GM20000 (cell line): ENCODE results near the gene NDUFB5.

Experiments
- DNase-seq: peaks from one replicate; pipeline ENCODE4 v3.0.0; 2012; ENCODE audit warnings: low spot score
- CTCF ChIP-seq: IDR thresholded peaks from 2 replicates; pipeline ENCODE4 v1.5.1; 2012; ENCODE audit warnings: mild to moderate bottlenecking, control low read depth; ENCODE audit errors: extremely low read depth, missing control alignments

NDUFB5 gene

DNA sequence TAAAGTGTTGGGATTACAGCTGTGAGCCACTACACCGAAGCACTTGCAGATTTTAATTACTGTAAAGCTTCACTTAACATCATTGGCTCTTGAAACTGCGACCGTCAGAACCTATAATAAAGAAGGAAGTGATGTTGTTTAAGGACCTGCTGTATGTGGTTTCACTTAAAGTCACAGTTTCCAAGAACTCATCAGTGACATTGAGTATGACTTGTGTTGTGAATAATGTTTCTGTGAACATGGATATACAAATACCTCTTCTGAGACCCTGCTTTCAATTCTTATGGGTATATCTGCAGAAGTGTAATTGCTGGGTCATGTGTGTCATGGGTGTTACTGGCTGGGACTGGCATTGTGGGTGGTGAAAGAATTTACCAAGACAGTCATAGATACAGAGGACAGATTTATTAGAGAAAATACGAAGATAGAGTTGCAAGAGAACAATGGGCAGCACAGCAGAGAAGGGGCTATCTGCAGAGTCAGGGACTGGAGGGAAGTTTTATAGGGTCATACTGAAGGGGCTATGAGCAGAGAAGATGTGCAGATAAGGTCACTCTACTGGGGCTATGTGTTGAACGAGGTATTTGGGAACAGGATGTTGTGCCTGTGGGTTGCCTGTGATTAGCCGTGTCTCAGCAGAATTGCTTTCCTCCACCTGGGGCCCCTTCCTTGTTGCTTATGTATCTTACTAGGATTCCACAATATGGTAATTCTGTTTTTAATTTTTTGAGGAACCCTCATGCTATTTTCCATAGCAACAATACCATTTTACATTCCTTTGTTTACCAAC is 4.5 kb downstream of the NDUFB5 start:
- no peak for TF ChIP-seq CTCF
- DNase-seq = peak; percentile 41

GRCh38 chr3:179610066-179610465 is 5.5 kb downstream of the NDUFB5 start:
- TF ChIP-seq CTCF = no peak
- DNase-seq = no peak

DNA sequence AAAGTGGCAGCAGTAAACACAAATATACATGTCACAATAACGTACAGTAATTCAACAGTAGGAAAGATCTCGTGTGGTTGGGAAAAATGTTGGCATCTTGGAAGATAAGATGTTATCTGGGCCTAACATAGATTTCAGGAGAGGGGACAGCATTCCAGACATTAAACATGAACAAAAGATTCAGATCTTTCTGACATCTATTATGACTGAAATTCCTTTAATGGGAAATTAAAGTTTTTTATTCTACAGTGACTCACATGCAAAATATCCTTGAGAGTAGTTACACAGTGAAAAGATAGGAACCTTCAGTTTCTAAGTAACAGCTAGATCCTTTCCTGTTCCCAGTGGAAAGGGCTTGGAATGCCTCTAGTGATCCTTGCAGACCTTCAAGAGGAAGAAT is 9.2 kb downstream of the NDUFB5 start:
- TF ChIP-seq CTCF = no peak
- no peak for DNase-seq

DNA sequence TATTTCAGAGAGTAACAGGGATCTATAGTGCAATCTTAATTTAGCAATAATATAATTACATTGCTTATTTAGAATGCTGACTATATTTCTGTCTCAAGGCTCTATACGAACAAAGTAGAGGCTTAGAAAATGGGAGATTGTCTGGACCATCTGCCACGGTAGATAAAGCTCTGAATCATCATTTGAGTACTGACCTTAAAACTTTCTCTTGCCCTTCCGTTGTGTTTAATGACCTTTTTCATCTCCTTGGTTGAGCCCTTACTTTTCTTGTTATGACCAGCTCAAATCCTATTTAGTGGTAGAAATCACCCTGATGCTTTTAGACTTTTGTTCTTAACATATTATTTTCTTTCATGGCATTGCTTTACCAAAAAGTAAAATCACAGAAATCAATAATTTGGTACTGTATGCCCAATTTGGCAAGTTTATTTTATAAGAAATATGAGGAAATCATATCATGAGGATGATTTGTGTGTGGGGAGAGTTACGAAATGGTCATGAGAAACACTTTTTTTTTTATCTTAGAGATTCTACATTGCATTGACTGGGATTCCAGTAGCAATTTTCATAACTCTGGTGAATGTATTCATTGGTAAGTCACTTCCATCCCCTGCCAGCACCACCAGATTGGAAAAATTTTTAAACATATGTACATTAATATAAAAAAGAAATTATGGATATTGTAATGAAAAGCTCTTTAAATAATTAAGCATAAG is 11.0 kb downstream of the NDUFB5 start:
- no peak for TF ChIP-seq CTCF
- DNase-seq = no peak

DNA sequence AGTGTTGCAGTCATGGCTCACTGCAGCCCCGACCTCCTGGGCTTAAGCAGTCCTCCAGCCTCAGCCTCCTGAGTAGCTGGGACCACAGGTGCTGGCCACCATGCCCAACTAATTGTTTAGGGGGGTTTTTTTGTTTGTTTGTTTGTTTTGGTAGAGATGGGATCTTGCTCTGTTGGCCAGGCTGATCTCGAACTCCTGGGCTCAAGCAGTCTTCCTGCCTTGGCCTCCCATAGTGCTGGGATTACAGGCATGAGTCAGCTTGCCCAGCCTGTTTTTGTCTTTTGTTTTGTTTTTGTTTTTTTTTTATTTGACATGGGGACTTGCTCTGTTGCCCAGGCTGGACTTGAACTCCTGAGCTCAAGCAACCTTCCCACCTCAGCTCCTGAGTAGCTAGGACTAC is 17.4 kb downstream of the NDUFB5 start:
- DNase-seq = no peak
- no peak for TF ChIP-seq CTCF

DNA sequence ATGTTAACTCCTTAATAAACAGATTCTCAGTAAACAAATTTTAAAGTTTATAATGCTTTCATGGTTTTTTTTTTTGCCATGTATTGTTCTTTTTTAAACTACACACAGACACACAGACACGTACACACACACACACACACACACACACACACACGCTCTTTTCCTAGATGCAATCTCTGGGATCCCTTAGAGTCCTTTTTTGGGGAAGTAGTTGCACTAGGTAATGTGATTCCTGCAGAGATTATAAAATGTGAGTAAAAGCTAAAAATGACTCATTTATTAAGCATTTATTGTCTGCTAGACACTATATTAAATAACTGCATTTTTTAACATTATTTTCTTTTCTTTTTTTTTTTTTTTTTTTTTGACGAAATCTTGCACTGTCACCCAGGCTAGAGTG is 19.9 kb downstream of the NDUFB5 start:
- no peak for TF ChIP-seq CTCF
- no peak for DNase-seq

- no peak for TF ChIP-seq CTCF
- DNase-seq = no peak
Measured at GRCh38 chr3:179630753-179631451, 26.3 kb downstream of the NDUFB5 start.
